ENCODE data around the gene NT5C2.

GRCh38 chr10:103066141-103067098, 126.7 kb downstream of the NT5C2 start:
- TF ChIP-seq GATA2 (CRISPR knock-in tag; IDR thresholded peaks at IDR 0.05), result no peak
- no peak for TF ChIP-seq REST (IDR thresholded peaks at IDR 0.05; ENCODE audit: low read depth, low read length)
- TF ChIP-seq MEF2A (IDR thresholded peaks at IDR 0.05; ENCODE audit: borderline replicate concordance, low read depth), result no peak

Data from SK-N-SH (cell line).